Cardiac muscle cell (in vitro differentiated cells and primary cell): Measurements from ENCODE around the gene BDP1. TPM values are rescaled to one million over a fixed set of nuclear protein-coding genes. Genes with fewer than 3 reads are reported as not detected.

Experiments used
- DNase-seq, 2 donors: peaks; one replicate each; pipeline versions ENCODE4 v3.0.0 to v3.0.0-alpha.2; 2010 to 2017; ENCODE audit warnings: low read depth in 1 of 2, low spot score in 1 of 2
- H3K27ac ChIP-seq: fragments of 200-600 bp; sonication (generic); 2 replicates; pipeline ENCODE4 v1.5.1; 2016
- H3K27me3 ChIP-seq: fragments of 200-600 bp; sonication (generic); 2 replicates; pipeline ENCODE4 v1.6.0; 2016; ENCODE audit warnings: control low read depth
- H3K36me3 ChIP-seq: fragments of 200-600 bp; sonication (generic); 2 replicates; pipeline ENCODE4 v1.5.1; 2016; ENCODE audit warnings: control low read depth
- H3K4me1 ChIP-seq: fragments of 200-600 bp; sonication (generic); 2 replicates; pipeline ENCODE4 v1.8.1; 2017; ENCODE audit warnings: low read depth, mild to moderate bottlenecking, mixed run types
- H3K4me3 ChIP-seq: fragments of 200-600 bp; sonication (generic); 2 replicates; pipeline ENCODE4 v1.5.1; 2016; ENCODE audit warnings: mild to moderate bottlenecking
- H3K9me3 ChIP-seq: fragments of 200-600 bp; sonication (generic); 2 replicates; pipeline ENCODE4 v1.5.1; 2017; ENCODE audit warnings: low read depth, mild to moderate bottlenecking, control low read depth
- polyA plus RNA-seq: library from polyadenylated mRNA; unstranded; fragments of >200 nt; fragmentation: Nextera tagmentation; extraction: Ambion mirVana; gene quantifications from 2 replicates; pipeline ENCODE4 v1.2.1, GENCODE V29; 2016
- total RNA-seq: library from RNA; depleted of rRNA; stranded (reverse); fragments of >200 nt; gene quantifications from 2 replicates; pipeline ENCODE4 v1.2.3, GENCODE V29; 2016
- TF ChIP-seq, protein P1 (sequence below): IDR thresholded peaks from 2 replicates; pipeline ENCODE4 v1.5.1; 2012; ENCODE audit warnings: low read depth, mild to moderate bottlenecking, low read length

The BDP1 gene
- total and polyA plus RNA-seq, 2 experiments from 2014 or later = 18.4 to 24.5 TPM

GRCh38 chr5:71457106-71457505 is 1.7 kb downstream of the BDP1 start:
- Histone ChIP-seq H3K4me3 (peak overlapping the region; percentile 54), H3K36me3 (peaks cover 29% of the 10 kb centered on the region), H3K27ac (no peak overlapping the region), H3K4me1 (peaks cover 16% of the 10 kb centered on the region), H3K27me3 (no peaks in the 10 kb centered on the region), H3K9me3 (no peaks in the 10 kb centered on the region)
- DNase-seq = no peak
- TF ChIP-seq, protein P1, sequence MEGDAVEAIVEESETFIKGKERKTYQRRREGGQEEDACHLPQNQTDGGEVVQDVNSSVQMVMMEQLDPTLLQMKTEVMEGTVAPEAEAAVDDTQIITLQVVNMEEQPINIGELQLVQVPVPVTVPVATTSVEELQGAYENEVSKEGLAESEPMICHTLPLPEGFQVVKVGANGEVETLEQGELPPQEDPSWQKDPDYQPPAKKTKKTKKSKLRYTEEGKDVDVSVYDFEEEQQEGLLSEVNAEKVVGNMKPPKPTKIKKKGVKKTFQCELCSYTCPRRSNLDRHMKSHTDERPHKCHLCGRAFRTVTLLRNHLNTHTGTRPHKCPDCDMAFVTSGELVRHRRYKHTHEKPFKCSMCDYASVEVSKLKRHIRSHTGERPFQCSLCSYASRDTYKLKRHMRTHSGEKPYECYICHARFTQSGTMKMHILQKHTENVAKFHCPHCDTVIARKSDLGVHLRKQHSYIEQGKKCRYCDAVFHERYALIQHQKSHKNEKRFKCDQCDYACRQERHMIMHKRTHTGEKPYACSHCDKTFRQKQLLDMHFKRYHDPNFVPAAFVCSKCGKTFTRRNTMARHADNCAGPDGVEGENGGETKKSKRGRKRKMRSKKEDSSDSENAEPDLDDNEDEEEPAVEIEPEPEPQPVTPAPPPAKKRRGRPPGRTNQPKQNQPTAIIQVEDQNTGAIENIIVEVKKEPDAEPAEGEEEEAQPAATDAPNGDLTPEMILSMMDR = no peak

DNA sequence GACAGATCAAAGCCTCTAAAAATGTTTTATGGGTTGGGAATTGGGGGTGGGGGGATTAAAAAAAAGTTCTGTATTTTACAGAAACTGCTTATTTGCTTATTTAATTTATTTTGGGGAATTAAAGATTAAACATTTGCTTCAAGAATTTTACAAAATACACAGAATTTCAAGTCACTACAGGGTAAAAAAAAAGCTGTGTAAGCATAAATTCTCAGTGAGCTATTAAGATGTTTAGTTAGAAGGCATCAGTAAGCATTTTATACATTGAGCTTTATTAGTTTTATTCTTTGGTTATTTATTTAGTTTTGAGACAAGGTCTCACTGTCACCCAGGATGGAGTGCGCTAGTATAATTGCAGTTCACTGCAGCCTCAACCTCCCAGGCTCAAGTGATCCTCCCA is 5.2 kb downstream of the BDP1 start:
- no peak for DNase-seq
- H3K36me3 ChIP-seq = peaks cover 59% of the 10 kb centered on the region
- no peaks in the 10 kb centered on the region for H3K27me3 ChIP-seq
- no peaks in the 10 kb centered on the region for H3K9me3 ChIP-seq
- H3K4me1 ChIP-seq = peaks cover 16% of the 10 kb centered on the region
- H3K27ac ChIP-seq = no peak overlapping the region
- TF ChIP-seq, protein P1 = no peak
- H3K4me3 ChIP-seq = no peak overlapping the region

GRCh38 chr5:71461360-71461759 is 5.9 kb downstream of the BDP1 start:
- Histone ChIP-seq H3K36me3 (peaks cover 66% of the 10 kb centered on the region), H3K27me3 (no peaks in the 10 kb centered on the region), H3K4me3 (no peak overlapping the region), H3K27ac (no peak overlapping the region), H3K4me1 (peaks cover 16% of the 10 kb centered on the region), H3K9me3 (no peaks in the 10 kb centered on the region)
- no peak for DNase-seq
- TF ChIP-seq, protein P1 = no peak

- no peaks in the 10 kb centered on the region for H3K27me3 ChIP-seq
- peak in 1 of 2 donors; percentile 63 for DNase-seq
- no peak overlapping the region for H3K27ac ChIP-seq
- H3K4me1 ChIP-seq = no peaks in the 10 kb centered on the region
- H3K9me3 ChIP-seq = no peaks in the 10 kb centered on the region
- H3K4me3 ChIP-seq = no peak overlapping the region
- H3K36me3 ChIP-seq = peaks cover 48% of the 10 kb centered on the region
- TF ChIP-seq, protein P1 = no peak
Observed at GRCh38 chr5:71471193-71471592, 15.7 kb downstream of the BDP1 start.

DNA sequence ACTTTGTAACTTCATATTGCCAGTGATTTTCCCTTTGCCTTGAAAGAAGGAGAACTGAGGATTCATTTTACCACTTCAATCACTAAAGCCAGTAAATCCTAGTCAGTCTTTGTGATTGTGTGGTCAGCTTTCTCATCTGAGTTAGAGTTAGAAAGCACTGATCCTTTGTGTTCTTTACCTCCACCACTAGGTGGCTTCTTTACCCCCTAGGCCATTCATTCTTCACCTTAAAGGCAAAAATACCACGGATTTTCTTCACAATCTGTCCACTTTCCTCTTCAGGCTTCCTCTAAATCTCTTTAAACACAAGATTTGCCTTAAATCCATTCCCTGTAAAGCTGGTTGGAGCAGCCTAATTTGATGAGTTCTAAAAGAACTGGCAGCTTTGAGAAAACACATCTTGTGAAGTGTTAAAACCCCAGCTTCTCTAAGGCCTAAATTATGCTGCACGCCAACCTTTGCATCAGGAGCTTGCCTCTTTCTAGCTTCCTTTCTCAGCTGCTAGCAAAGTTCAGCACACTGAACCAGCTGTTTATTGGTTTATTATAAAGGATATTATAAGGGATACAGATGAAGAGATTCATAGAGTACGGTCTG is 20.4 kb downstream of the BDP1 start:
- H3K27ac ChIP-seq = peak overlapping the region; percentile 43
- no peak overlapping the region for H3K4me3 ChIP-seq
- no peaks in the 10 kb centered on the region for H3K27me3 ChIP-seq
- peak; percentile 30 to 41 for DNase-seq
- TF ChIP-seq, protein P1 = peak; percentile 76
- H3K4me1 ChIP-seq = no peaks in the 10 kb centered on the region
- peaks cover 18% of the 10 kb centered on the region for H3K36me3 ChIP-seq
- H3K9me3 ChIP-seq = no peaks in the 10 kb centered on the region
